Measurements from ENCODE around the gene TACC3. TPM values are rescaled to one million over a fixed set of nuclear protein-coding genes. Genes with fewer than 3 reads are reported as not detected.

TACC3 gene
- total and polyA plus RNA-seq, 7 experiments from 2014 or later: 70.5 to 165 (median 123) TPM

GRCh38 chr4:1758306-1759121 lies 37.2 kb downstream of the TACC3 start:
- ChIA-PET CTCF (interaction anchor here (0.6 kb wide), 1 partner anchor 32 kb away, joined by 4 read pairs; no protein-coding TSS in a partner anchor), POLR2A (no interaction called here)
- Mint-ChIP-seq H3K36me3 (no peaks in the 10 kb centered on the region), H3K27me3 (peaks cover 0 to 10% (median 7%) of the 10 kb centered on the region in 5 donors), H3K9me3 (no peaks in the 10 kb centered on the region), H3K4me3 (no peak overlapping the region), H3K27ac (no peak overlapping the region), H3K4me1 (peaks cover 0 to 4% (median 0%) of the 10 kb centered on the region in 7 donors)
- H3K27ac ChIP-seq (ENCODE audit: low read depth, low read length): no peak overlapping the region
- no peak overlapping the region for H3K4me3 ChIP-seq (ENCODE audit: low read length)
- no peak for ATAC-seq
- no peaks in the 10 kb centered on the region for H3K4me1 ChIP-seq (ENCODE audit: control insufficient read depth in 2 of 2, insufficient read depth in 2 of 2, low read length in 2 of 2)
- intact Hi-C loops (cut with micrococcal nuclease): no loop called here
- H3K27me3 ChIP-seq (ENCODE audit: control insufficient read depth in 2 of 2, insufficient read depth in 2 of 2, low read length in 2 of 2): no peaks in the 10 kb centered on the region
- no peaks in the 10 kb centered on the region for H3K9me3 ChIP-seq (ENCODE audit: control insufficient read depth in 2 of 3, low read length in 3 of 3)
- no peak for DNase-seq
- no peaks in the 10 kb centered on the region for H3K36me3 ChIP-seq (ENCODE audit: control insufficient read depth in 2 of 3, insufficient read depth in 3 of 3, low read length in 3 of 3)

GRCh38 chr4:1759170-1759817 lies 38.0 kb downstream of the TACC3 start:
- H3K27ac Mint-ChIP-seq: no peak overlapping the region
- CTCF ChIA-PET: interaction anchor here (1.0 kb wide), 1 partner anchor 140 kb away, joined by 3 read pairs; no protein-coding TSS in a partner anchor

DNA sequence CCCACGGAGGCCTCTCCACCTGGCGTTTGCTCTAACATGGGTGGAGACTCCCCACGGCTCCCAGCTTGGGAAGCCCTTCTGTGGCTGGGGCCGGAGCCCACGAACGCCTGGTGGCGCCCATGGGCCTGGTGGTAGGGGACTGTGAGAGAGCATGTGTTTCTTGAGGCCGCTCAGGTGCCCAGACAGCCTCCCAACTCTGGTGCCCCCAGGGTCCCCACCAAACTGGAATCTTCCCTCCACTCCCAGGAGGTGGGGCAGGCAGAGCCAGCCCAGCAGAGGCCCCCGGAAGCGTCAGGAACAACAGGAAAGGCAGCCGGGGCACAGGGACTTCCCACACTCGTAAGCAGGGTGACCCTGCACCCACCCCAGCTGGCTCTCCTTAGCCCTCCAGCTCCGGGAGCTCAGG lies 38.5 kb downstream of the TACC3 start:
- Mint-ChIP-seq H3K9me3 (no peaks in the 10 kb centered on the region), H3K27ac (peak overlapping the region in 1 of 9 donors; percentile 9), H3K4me3 (peak overlapping the region in 1 of 10 donors; percentile 2), H3K36me3 (no peaks in the 10 kb centered on the region), H3K27me3 (peaks cover 0 to 19% (median 10%) of the 10 kb centered on the region in 5 donors), H3K4me1 (peaks cover 0 to 4% (median 0%) of the 10 kb centered on the region in 7 donors)
- H3K9me3 ChIP-seq (ENCODE audit: control insufficient read depth in 2 of 3, low read length in 3 of 3): no peaks in the 10 kb centered on the region
- DNase-seq: no peak
- no peaks in the 10 kb centered on the region for H3K36me3 ChIP-seq (ENCODE audit: control insufficient read depth in 2 of 3, insufficient read depth in 3 of 3, low read length in 3 of 3)
- no peak overlapping the region for H3K27ac ChIP-seq (ENCODE audit: low read depth, low read length)
- no peaks in the 10 kb centered on the region for H3K27me3 ChIP-seq (ENCODE audit: control insufficient read depth in 2 of 2, insufficient read depth in 2 of 2, low read length in 2 of 2)
- ChIA-PET POLR2A (no interaction called here), CTCF (interaction anchor here (1.0 kb wide), 1 partner anchor 140 kb away, joined by 3 read pairs; no protein-coding TSS in a partner anchor)
- H3K4me1 ChIP-seq (ENCODE audit: control insufficient read depth in 2 of 2, insufficient read depth in 2 of 2, low read length in 2 of 2): no peaks in the 10 kb centered on the region
- no peak for ATAC-seq
- intact Hi-C loops (cut with micrococcal nuclease): no loop called here
- no peak overlapping the region for H3K4me3 ChIP-seq (ENCODE audit: low read length)

More at GRCh38 chr4:1759170-1759817, 38.0 kb downstream of the TACC3 start:
- H3K4me1 ChIP-seq (ENCODE audit: control insufficient read depth in 2 of 2, insufficient read depth in 2 of 2, low read length in 2 of 2): no peaks in the 10 kb centered on the region
- no peaks in the 10 kb centered on the region for H3K9me3 Mint-ChIP-seq
- POLR2A ChIA-PET: no interaction called here
- H3K27me3 Mint-ChIP-seq: peaks cover 0 to 15% (median 10%) of the 10 kb centered on the region in 5 donors
- H3K27ac ChIP-seq (ENCODE audit: low read depth, low read length): no peak overlapping the region
- peaks cover 0 to 4% (median 0%) of the 10 kb centered on the region in 7 donors for H3K4me1 Mint-ChIP-seq
- H3K4me3 ChIP-seq (ENCODE audit: low read length): no peak overlapping the region
- H3K36me3 Mint-ChIP-seq: no peaks in the 10 kb centered on the region
- DNase-seq (no peak), ATAC-seq (no peak)
- H3K9me3 ChIP-seq (ENCODE audit: control insufficient read depth in 2 of 3, low read length in 3 of 3): no peaks in the 10 kb centered on the region
- H3K27me3 ChIP-seq (ENCODE audit: control insufficient read depth in 2 of 2, insufficient read depth in 2 of 2, low read length in 2 of 2): no peaks in the 10 kb centered on the region
- intact Hi-C loops (cut with micrococcal nuclease): no loop called here
- no peak overlapping the region for H3K4me3 Mint-ChIP-seq
- H3K36me3 ChIP-seq (ENCODE audit: control insufficient read depth in 2 of 3, insufficient read depth in 3 of 3, low read length in 3 of 3): no peaks in the 10 kb centered on the region

- peaks cover 4 to 26% (median 10%) of the 10 kb centered on the region in 5 donors for H3K27me3 Mint-ChIP-seq
- ATAC-seq: no peak
- no peaks in the 10 kb centered on the region for H3K9me3 Mint-ChIP-seq
- ChIA-PET POLR2A (no interaction called here), CTCF (no interaction called here)
- no peaks in the 10 kb centered on the region for H3K9me3 ChIP-seq (ENCODE audit: control insufficient read depth in 2 of 3, low read length in 3 of 3)
- H3K4me1 ChIP-seq (ENCODE audit: control insufficient read depth in 2 of 2, insufficient read depth in 2 of 2, low read length in 2 of 2): no peaks in the 10 kb centered on the region
- H3K4me3 ChIP-seq (ENCODE audit: low read length): no peak overlapping the region
- H3K36me3 ChIP-seq (ENCODE audit: control insufficient read depth in 2 of 3, insufficient read depth in 3 of 3, low read length in 3 of 3): no peaks in the 10 kb centered on the region
- no peaks in the 10 kb centered on the region for H3K27me3 ChIP-seq (ENCODE audit: control insufficient read depth in 2 of 2, insufficient read depth in 2 of 2, low read length in 2 of 2)
- DNase-seq: no peak
- no peak overlapping the region for H3K4me3 Mint-ChIP-seq
- peaks cover 0 to 5% (median 0%) of the 10 kb centered on the region in 7 donors for H3K4me1 Mint-ChIP-seq
- H3K27ac ChIP-seq (ENCODE audit: low read depth, low read length): no peak overlapping the region
- no peaks in the 10 kb centered on the region for H3K36me3 Mint-ChIP-seq
- intact Hi-C loops (cut with micrococcal nuclease): no loop called here
- no peak overlapping the region for H3K27ac Mint-ChIP-seq
Observed at GRCh38 chr4:1760521-1761071, 39.3 kb downstream of the TACC3 start.

DNA sequence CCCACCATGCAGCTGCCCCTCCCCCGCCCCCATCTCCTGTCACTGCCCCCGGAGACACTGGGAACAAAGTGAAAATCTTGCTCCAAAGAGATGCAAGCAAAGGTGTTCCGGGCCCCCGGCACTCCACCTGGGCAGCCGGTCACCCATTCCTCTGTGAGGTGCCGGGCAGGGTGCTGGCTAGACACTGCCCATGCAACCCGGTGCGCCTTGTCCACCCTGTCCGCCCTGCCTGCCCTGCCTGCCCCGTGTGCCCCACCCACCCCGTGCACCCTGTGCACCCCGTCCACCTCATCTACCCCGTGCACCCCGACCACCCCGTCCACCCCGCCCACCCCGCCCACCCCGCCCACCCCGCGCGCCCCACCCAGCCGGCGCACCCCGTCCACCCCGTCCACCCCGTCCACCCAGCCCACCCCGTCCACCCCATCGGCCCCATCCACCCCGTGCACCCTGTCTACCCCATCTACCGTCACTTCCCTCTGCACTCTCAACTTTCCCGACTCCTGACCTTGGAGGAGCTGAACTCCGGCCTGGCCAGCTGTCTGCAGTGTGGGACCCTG lies 39.9 kb downstream of the TACC3 start:
- no peak overlapping the region for H3K27ac ChIP-seq (ENCODE audit: low read depth, low read length)
- H3K4me3 ChIP-seq (ENCODE audit: low read length): no peak overlapping the region
- H3K36me3 ChIP-seq (ENCODE audit: control insufficient read depth in 2 of 3, insufficient read depth in 3 of 3, low read length in 3 of 3): no peaks in the 10 kb centered on the region
- H3K9me3 ChIP-seq (ENCODE audit: control insufficient read depth in 2 of 3, low read length in 3 of 3): no peaks in the 10 kb centered on the region
- Mint-ChIP-seq H3K4me1 (peaks cover 0 to 6% (median 0%) of the 10 kb centered on the region in 7 donors), H3K9me3 (no peaks in the 10 kb centered on the region), H3K27me3 (peaks cover 4 to 28% (median 10%) of the 10 kb centered on the region in 5 donors), H3K4me3 (no peak overlapping the region), H3K36me3 (no peaks in the 10 kb centered on the region), H3K27ac (no peak overlapping the region)
- no peak for DNase-seq
- H3K4me1 ChIP-seq (ENCODE audit: control insufficient read depth in 2 of 2, insufficient read depth in 2 of 2, low read length in 2 of 2): no peaks in the 10 kb centered on the region
- intact Hi-C loops (cut with micrococcal nuclease): no loop called here
- CTCF ChIA-PET: no interaction called here
- ATAC-seq: no peak
- POLR2A ChIA-PET: no interaction called here
- no peaks in the 10 kb centered on the region for H3K27me3 ChIP-seq (ENCODE audit: control insufficient read depth in 2 of 2, insufficient read depth in 2 of 2, low read length in 2 of 2)

DNA sequence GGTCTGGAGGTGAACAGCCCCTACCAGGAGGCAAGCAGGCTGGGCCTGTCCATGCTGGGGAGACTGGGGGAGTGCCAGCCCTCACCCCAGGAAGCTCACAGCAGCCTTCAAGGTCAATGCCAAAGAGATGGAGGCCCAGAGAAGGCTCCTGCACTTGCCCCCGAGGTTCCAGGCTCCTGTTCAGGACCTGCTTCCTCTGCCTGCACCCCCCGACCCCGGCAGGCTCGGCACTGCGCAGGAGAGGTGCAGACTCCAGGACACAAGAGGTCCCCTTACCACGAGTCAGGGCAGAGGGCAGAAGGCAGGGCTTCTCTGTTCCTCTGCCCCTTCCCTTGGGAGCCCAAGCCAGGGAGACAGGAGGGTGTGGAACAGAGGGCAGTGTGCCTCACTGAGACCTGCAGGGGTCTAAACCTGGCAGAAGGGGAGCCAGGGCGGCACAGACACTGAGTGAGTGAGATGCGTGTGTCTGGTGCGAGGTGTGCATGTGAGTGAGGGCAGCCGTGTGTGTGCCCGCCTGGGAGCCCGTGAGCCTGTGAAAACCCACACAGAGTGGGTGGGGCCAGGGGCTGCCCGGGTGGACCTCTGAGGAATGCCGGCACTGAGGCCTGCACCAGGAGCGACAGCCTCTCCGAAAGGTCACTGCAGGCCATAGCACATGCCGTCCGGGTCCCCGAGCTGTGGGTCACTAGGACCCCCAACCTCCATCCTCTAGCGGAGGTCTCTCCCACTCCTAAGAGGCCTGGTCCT lies 41.1 kb downstream of the TACC3 start:
- H3K27ac ChIP-seq (ENCODE audit: low read depth, low read length): no peak overlapping the region
- CTCF ChIA-PET: no interaction called here
- ATAC-seq: no peak
- no peaks in the 10 kb centered on the region for H3K9me3 ChIP-seq (ENCODE audit: control insufficient read depth in 2 of 3, low read length in 3 of 3)
- DNase-seq: no peak
- H3K4me1 ChIP-seq (ENCODE audit: control insufficient read depth in 2 of 2, insufficient read depth in 2 of 2, low read length in 2 of 2): no peaks in the 10 kb centered on the region
- H3K4me3 Mint-ChIP-seq: no peak overlapping the region
- peaks cover 4 to 28% (median 10%) of the 10 kb centered on the region in 5 donors for H3K27me3 Mint-ChIP-seq
- H3K36me3 ChIP-seq (ENCODE audit: control insufficient read depth in 2 of 3, insufficient read depth in 3 of 3, low read length in 3 of 3): no peaks in the 10 kb centered on the region
- H3K4me3 ChIP-seq (ENCODE audit: low read length): no peak overlapping the region
- no peak overlapping the region for H3K27ac Mint-ChIP-seq
- no peaks in the 10 kb centered on the region for H3K27me3 ChIP-seq (ENCODE audit: control insufficient read depth in 2 of 2, insufficient read depth in 2 of 2, low read length in 2 of 2)
- H3K36me3 Mint-ChIP-seq: no peaks in the 10 kb centered on the region
- POLR2A ChIA-PET: no interaction called here
- intact Hi-C loops (cut with micrococcal nuclease): no loop called here
- H3K9me3 Mint-ChIP-seq: no peaks in the 10 kb centered on the region
- H3K4me1 Mint-ChIP-seq: peaks cover 0 to 6% (median 0%) of the 10 kb centered on the region in 7 donors
